GM04503 (cell line): ENCODE results near the gene APPBP2.
A peak's percentile ranks its signal among the peaks of the same experiment; 100 is the strongest.
"Not testable (repeated sequence)": the region's sequence is repeated elsewhere in the genome, so short reads cannot be mapped to it uniquely, and the experiment has no call there.

Experiments
- DNase-seq: peaks from one replicate; pipeline ENCODE4 v3.0.0-alpha.2; 2012; ENCODE audit warnings: low read depth

Gene APPBP2

GRCh38 chr17:60525685-60526514 lies at the start of gene APPBP2:
TSS of gene APPBP2 (minus strand) at chr17:60526242. CDS start at chr17:60525931, 311 bp downstream.
- DNase-seq = no peak

- no peak for DNase-seq
Observed at GRCh38 chr17:60573236-60574051, 47.4 kb upstream of the APPBP2 start.

- DNase-seq = no peak
Observed at GRCh38 chr17:60565233-60565632, 39.2 kb upstream of the APPBP2 start.

- DNase-seq = no peak
Observed at GRCh38 chr17:60563743-60564142, 37.7 kb upstream of the APPBP2 start.

- no peak for DNase-seq
Observed at GRCh38 chr17:60562421-60562820, 36.4 kb upstream of the APPBP2 start.

GRCh38 chr17:60560860-60561257 lies 34.8 kb upstream of the APPBP2 start:
- DNase-seq = no peak

GRCh38 chr17:60559995-60560859 lies 34.2 kb upstream of the APPBP2 start:
- DNase-seq = no peak

- DNase-seq = no peak
Observed at GRCh38 chr17:60559659-60559994, 33.6 kb upstream of the APPBP2 start.

- DNase-seq = no peak
Observed at GRCh38 chr17:60557805-60558204, 31.8 kb upstream of the APPBP2 start.

GRCh38 chr17:60555786-60556185 lies 29.7 kb upstream of the APPBP2 start:
- DNase-seq = no peak

GRCh38 chr17:60554377-60554788 lies 28.3 kb upstream of the APPBP2 start:
- DNase-seq = peak; percentile 81

- DNase-seq = not testable (repeated sequence)
Observed at GRCh38 chr17:60552255-60552654, 26.2 kb upstream of the APPBP2 start.

GRCh38 chr17:60548990-60549389 lies 22.9 kb upstream of the APPBP2 start:
- DNase-seq = no peak

GRCh38 chr17:60545465-60546191 lies 19.6 kb upstream of the APPBP2 start:
- no peak for DNase-seq

- DNase-seq = no peak
Observed at GRCh38 chr17:60542071-60542470, 16.0 kb upstream of the APPBP2 start.

- no peak for DNase-seq
Observed at GRCh38 chr17:60540460-60540859, 14.4 kb upstream of the APPBP2 start.

- DNase-seq = no peak
Observed at GRCh38 chr17:60539807-60540206, 13.8 kb upstream of the APPBP2 start.

GRCh38 chr17:60538726-60539125 lies 12.7 kb upstream of the APPBP2 start:
- no peak for DNase-seq

GRCh38 chr17:60535382-60536279 lies 9.6 kb upstream of the APPBP2 start:
- no peak for DNase-seq

GRCh38 chr17:60534613-60535157 lies 8.6 kb upstream of the APPBP2 start:
- no peak for DNase-seq
